Skeletal muscle tissue (tissue), 4 donors: ENCODE measurements around the gene USP43. TPM values are rescaled to one million over a fixed set of nuclear protein-coding genes. Genes with fewer than 3 reads are reported as not detected.

Experiments
- H3K27ac ChIP-seq: one replicate; pipeline ENCODE4 v1.7.0; 2013; ENCODE audit warnings: mild to moderate bottlenecking, low read depth, low read length, inconsistent platforms
- H3K27me3 ChIP-seq, 3 donors: one replicate each; pipeline ENCODE4 v1.7.0; 2013; ENCODE audit warnings: low read length in 3 of 3; ENCODE audit not compliant: control insufficient read depth in 3 of 3, insufficient read depth in 3 of 3
- H3K36me3 ChIP-seq, 3 donors: one replicate each; pipeline ENCODE4 v1.7.0; 2013; ENCODE audit warnings: low read length in 3 of 3; ENCODE audit not compliant: control insufficient read depth in 3 of 3, insufficient read depth in 3 of 3
- H3K4me1 ChIP-seq, 3 donors: one replicate each; pipeline ENCODE4 v1.7.0; 2013; ENCODE audit warnings: low read length in 3 of 3, mild to moderate bottlenecking in 3 of 3; ENCODE audit not compliant: control insufficient read depth in 3 of 3, insufficient read depth in 3 of 3
- H3K4me3 ChIP-seq, 3 donors: one replicate each; pipeline ENCODE4 v1.7.0; 2013; ENCODE audit warnings: low read length in 3 of 3
- H3K9ac ChIP-seq, 3 donors: one replicate each; pipeline ENCODE4 v1.7.0; 2013; ENCODE audit warnings: low read length in 3 of 3, mild to moderate bottlenecking in 3 of 3, moderate library complexity in 2 of 3, low read depth in 1 of 3
- H3K9me3 ChIP-seq, 3 donors: one replicate each; pipeline ENCODE4 v1.7.0; 2013; ENCODE audit warnings: low read length in 3 of 3; ENCODE audit not compliant: control insufficient read depth in 3 of 3
- total RNA-seq: library from RNA; depleted of rRNA; stranded (reverse); fragments of >200 nt; gene quantifications from one replicate; pipeline ENCODE4 v1.2.3, GENCODE V29; 2014
- donor health status: Osteomylitis.

Gene USP43
- total RNA-seq, 1 donor from 2014 or later = under 0.01 TPM

- H3K9me3 ChIP-seq = no peaks in the 10 kb centered on the region
- H3K9ac ChIP-seq = no peak overlapping the region
- H3K4me1 ChIP-seq = no peaks in the 10 kb centered on the region
- no peaks in the 10 kb centered on the region for H3K36me3 ChIP-seq
- H3K4me3 ChIP-seq = no peak overlapping the region
- H3K27ac ChIP-seq = no peak overlapping the region
- peaks cover 0 to 14% (median 4%) of the 10 kb centered on the region in 3 donors for H3K27me3 ChIP-seq
Observed at GRCh38 chr17:9700754-9701476, 55.6 kb downstream of the USP43 start.

- Histone ChIP-seq H3K4me3 (no peak overlapping the region), H3K27me3 (peaks cover 0 to 14% (median 4%) of the 10 kb centered on the region in 3 donors), H3K27ac (no peak overlapping the region), H3K36me3 (no peaks in the 10 kb centered on the region), H3K9me3 (no peaks in the 10 kb centered on the region), H3K4me1 (no peaks in the 10 kb centered on the region), H3K9ac (no peak overlapping the region)
Observed at GRCh38 chr17:9702482-9702881, 57.2 kb downstream of the USP43 start.

GRCh38 chr17:9702914-9703780 is 57.8 kb downstream of the USP43 start:
- Histone ChIP-seq H3K4me3 (no peak overlapping the region), H3K9me3 (no peaks in the 10 kb centered on the region), H3K27ac (no peak overlapping the region), H3K36me3 (no peaks in the 10 kb centered on the region), H3K4me1 (no peaks in the 10 kb centered on the region), H3K9ac (no peak overlapping the region), H3K27me3 (peaks cover 0 to 14% (median 4%) of the 10 kb centered on the region in 3 donors)

- H3K4me1 ChIP-seq = no peaks in the 10 kb centered on the region
- H3K4me3 ChIP-seq = no peak overlapping the region
- peaks cover 0 to 14% (median 4%) of the 10 kb centered on the region in 3 donors for H3K27me3 ChIP-seq
- H3K36me3 ChIP-seq = no peaks in the 10 kb centered on the region
- no peak overlapping the region for H3K9ac ChIP-seq
- H3K27ac ChIP-seq = no peak overlapping the region
- no peaks in the 10 kb centered on the region for H3K9me3 ChIP-seq
Observed at GRCh38 chr17:9703781-9704082, 58.4 kb downstream of the USP43 start.

- no peak overlapping the region for H3K4me3 ChIP-seq
- H3K9ac ChIP-seq = no peak overlapping the region
- H3K9me3 ChIP-seq = no peaks in the 10 kb centered on the region
- H3K27ac ChIP-seq = no peak overlapping the region
- no peaks in the 10 kb centered on the region for H3K36me3 ChIP-seq
- H3K4me1 ChIP-seq = no peaks in the 10 kb centered on the region
- H3K27me3 ChIP-seq = peaks cover 0 to 8% (median 4%) of the 10 kb centered on the region in 3 donors
Observed at GRCh38 chr17:9705745-9706144, 60.4 kb downstream of the USP43 start.

GRCh38 chr17:9707948-9708347 is 62.6 kb downstream of the USP43 start:
- Histone ChIP-seq H3K27ac (no peak overlapping the region), H3K36me3 (no peaks in the 10 kb centered on the region), H3K4me3 (no peak overlapping the region), H3K9ac (no peak overlapping the region), H3K4me1 (no peaks in the 10 kb centered on the region), H3K27me3 (peaks cover 0 to 5% (median 4%) of the 10 kb centered on the region in 3 donors), H3K9me3 (no peaks in the 10 kb centered on the region)

GRCh38 chr17:9714801-9715200 is 69.5 kb downstream of the USP43 start:
- no peaks in the 10 kb centered on the region for H3K9me3 ChIP-seq
- no peaks in the 10 kb centered on the region for H3K4me1 ChIP-seq
- H3K4me3 ChIP-seq = no peak overlapping the region
- no peak overlapping the region for H3K27ac ChIP-seq
- peaks cover 0 to 11% (median 8%) of the 10 kb centered on the region in 3 donors for H3K27me3 ChIP-seq
- H3K9ac ChIP-seq = no peak overlapping the region
- no peaks in the 10 kb centered on the region for H3K36me3 ChIP-seq

- Histone ChIP-seq H3K9ac (no peak overlapping the region), H3K27me3 (peaks cover 0 to 11% (median 8%) of the 10 kb centered on the region in 3 donors), H3K4me3 (no peak overlapping the region), H3K4me1 (no peaks in the 10 kb centered on the region), H3K9me3 (no peaks in the 10 kb centered on the region), H3K36me3 (no peaks in the 10 kb centered on the region), H3K27ac (no peak overlapping the region)
Observed at GRCh38 chr17:9715503-9716016, 70.2 kb downstream of the USP43 start.

GRCh38 chr17:9725575-9725974 is 80.3 kb downstream of the USP43 start:
- Histone ChIP-seq H3K4me1 (no peaks in the 10 kb centered on the region), H3K27ac (no peak overlapping the region), H3K9me3 (no peaks in the 10 kb centered on the region), H3K27me3 (peaks cover 7 to 26% (median 18%) of the 10 kb centered on the region in 3 donors), H3K36me3 (no peaks in the 10 kb centered on the region), H3K4me3 (no peak overlapping the region), H3K9ac (no peak overlapping the region)

GRCh38 chr17:9726291-9726690 is 81.0 kb downstream of the USP43 start:
- H3K4me3 ChIP-seq = no peak overlapping the region
- no peaks in the 10 kb centered on the region for H3K9me3 ChIP-seq
- no peak overlapping the region for H3K27ac ChIP-seq
- H3K27me3 ChIP-seq = peaks cover 7 to 26% (median 18%) of the 10 kb centered on the region in 3 donors
- no peak overlapping the region for H3K9ac ChIP-seq
- H3K4me1 ChIP-seq = no peaks in the 10 kb centered on the region
- no peaks in the 10 kb centered on the region for H3K36me3 ChIP-seq
